ENCODE measurements around the gene ANKRD24. TPM values are rescaled to one million over a fixed set of nuclear protein-coding genes. Genes with fewer than 3 reads are reported as not detected.
"Not testable (repeated sequence)": the region's sequence is repeated elsewhere in the genome, so short reads cannot be mapped to it uniquely, and the experiment has no call there.

Gene ANKRD24
- total RNA-seq, 1 experiment from 2014 or later, result 10.9 TPM

- ChIA-PET POLR2A (ENCODE audit: low non-redundant PET) (no interaction called here), CTCF (interaction anchor here (0.6 to 1.2 kb wide), 3 partner anchors 9 to 25 kb away, joined by 3 to 6 read pairs (median 3); no protein-coding TSS in a partner anchor)
- TF ChIP-seq CTCF (conservative IDR thresholded peaks at IDR 0.05; ENCODE audit: low read depth, low read length), result no peak
- TF ChIP-seq EZH2 (IDR thresholded peaks at IDR 0.05; ENCODE audit: borderline replicate concordance, low read depth, low read length, poor library complexity, severe bottlenecking), result no peak
- BruUV-seq (replicated peaks), result no TSS peak
- Histone ChIP-seq H3K27ac (ENCODE audit: low read depth, low read length, poor library complexity, severe bottlenecking) (no peak overlapping the region), H3K4me3 (ENCODE audit: low read depth, low read length, poor library complexity, severe bottlenecking) (no peak overlapping the region), H3K4me1 (ENCODE audit: insufficient read depth, low read length, poor library complexity, severe bottlenecking) (peaks cover 5% of the 10 kb centered on the region), H3K9me3 (ENCODE audit: low read depth, low read length, poor library complexity, severe bottlenecking) (no peaks in the 10 kb centered on the region), H3K27me3 (replicated peaks; ENCODE audit: insufficient read depth, low read depth, low read length, poor library complexity) (no peaks in the 10 kb centered on the region), H3K36me3 (ENCODE audit: insufficient read depth, low read length, poor library complexity, severe bottlenecking) (no peaks in the 10 kb centered on the region)
- intact Hi-C loops (cut with micrococcal nuclease; ENCODE audit: unreplicated experiment), result no loop called here
- DNase-seq (ENCODE audit: low spot score), result no peak
Observed at GRCh38 chr19:4241824-4242430, 59.4 kb downstream of the ANKRD24 start.

DNA sequence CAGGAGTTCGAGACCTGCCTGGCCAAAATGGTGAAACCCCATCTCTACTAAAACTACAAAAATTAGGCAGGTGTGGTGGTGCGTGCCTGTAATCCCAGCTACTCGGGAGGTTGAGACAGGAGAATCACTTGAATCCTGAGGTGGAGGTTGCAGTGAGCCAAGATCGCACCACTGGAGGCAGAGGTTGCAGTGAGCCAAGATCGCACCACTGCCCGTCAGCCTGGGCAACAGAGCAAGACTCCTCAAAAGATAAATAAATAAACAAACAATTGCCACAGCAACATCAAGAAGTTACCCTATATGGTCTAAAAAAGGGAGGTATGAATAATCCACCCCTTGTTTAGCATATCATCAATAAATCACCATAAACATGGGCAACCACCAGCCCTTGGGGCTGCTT, 63.4 kb downstream of the ANKRD24 start:
- H3K9me3 ChIP-seq (ENCODE audit: low read depth, low read length, poor library complexity, severe bottlenecking); H3K27me3 ChIP-seq (replicated peaks; ENCODE audit: insufficient read depth, low read depth, low read length, poor library complexity); H3K4me3 ChIP-seq (ENCODE audit: low read depth, low read length, poor library complexity, severe bottlenecking); POLR2A ChIA-PET (ENCODE audit: low non-redundant PET); BruUV-seq (replicated peaks); H3K4me1 ChIP-seq (ENCODE audit: insufficient read depth, low read length, poor library complexity, severe bottlenecking); DNase-seq (ENCODE audit: low spot score); CTCF ChIA-PET; H3K27ac ChIP-seq (ENCODE audit: low read depth, low read length, poor library complexity, severe bottlenecking): not testable (repeated sequence)
- peaks cover 14% of the 10 kb centered on the region for H3K36me3 ChIP-seq (ENCODE audit: insufficient read depth, low read length, poor library complexity, severe bottlenecking)
- intact Hi-C loops (cut with micrococcal nuclease; ENCODE audit: unreplicated experiment), result loop anchor here (2.0 kb wide), 1 partner anchor 97 kb away; the partner anchor contains the start of gene MPND

DNA sequence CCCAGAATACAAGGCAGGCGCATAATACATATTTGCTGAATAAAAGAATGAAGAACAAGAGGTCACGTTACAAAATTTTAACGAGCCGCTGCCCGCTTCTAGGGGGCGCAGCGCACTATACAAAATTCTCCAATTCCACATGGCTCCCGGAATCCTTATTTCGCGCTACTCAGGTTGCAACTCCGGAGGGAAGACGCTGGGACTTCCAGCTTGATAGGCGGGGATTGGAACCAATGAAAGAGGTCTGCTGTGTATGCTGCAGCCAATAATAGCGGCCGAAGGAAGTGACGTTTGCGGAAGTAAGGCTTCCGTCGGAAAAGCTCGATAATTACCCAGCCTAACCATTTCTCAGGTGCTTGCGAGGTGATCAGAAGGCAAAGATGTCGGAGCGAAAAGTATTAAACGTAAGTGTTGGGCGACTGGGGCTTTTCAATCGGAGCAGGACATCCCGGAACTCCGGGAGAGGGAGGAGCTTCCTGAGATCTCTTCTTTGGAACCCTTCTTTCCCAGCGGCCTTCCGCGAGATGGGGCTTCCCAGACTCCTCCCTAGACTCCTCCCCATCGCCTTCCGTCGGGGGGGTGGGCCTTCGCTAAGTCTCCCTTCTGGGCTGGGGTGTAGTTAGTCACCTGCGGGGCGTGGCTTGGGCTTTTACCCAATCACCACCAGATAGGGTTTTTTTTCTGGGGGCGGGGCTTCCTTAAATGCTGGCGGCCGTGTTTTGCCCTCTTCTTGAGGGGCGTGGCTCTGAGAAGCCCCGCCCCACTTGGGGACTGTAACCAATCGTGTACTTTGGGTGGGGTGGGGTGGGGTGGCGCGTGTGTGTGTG, 64.5 kb downstream of the ANKRD24 start, which contains the start of gene YJU2:
TSS of gene YJU2 (plus strand) at position 314 of the 827 bp plus-strand sequence. CDS start at position 381, 67 bp downstream.
- CTCF ChIA-PET, result interaction anchor here (0.7 to 1.8 kb wide), 4 partner anchors 20 to 288 kb away, joined by 3 to 5 read pairs (median 4); partner anchors contain the start of gene PLIN5

More for the DNA sequence above, 64.5 kb downstream of the ANKRD24 start, which contains the start of gene YJU2:
- H3K4me1 ChIP-seq (ENCODE audit: insufficient read depth, low read length, poor library complexity, severe bottlenecking), result peaks cover 10% of the 10 kb centered on the region
- TF ChIP-seq CTCF (conservative IDR thresholded peaks at IDR 0.05; ENCODE audit: low read depth, low read length) (peak; percentile 82), EZH2 (IDR thresholded peaks at IDR 0.05; ENCODE audit: borderline replicate concordance, low read depth, low read length, poor library complexity, severe bottlenecking) (no peak)
- H3K27ac ChIP-seq (ENCODE audit: low read depth, low read length, poor library complexity, severe bottlenecking), result peak within 1 kb of the TSS; percentile 86
- POLR2A ChIA-PET (ENCODE audit: low non-redundant PET), result interaction anchor here (0.6 to 1.2 kb wide), 4 partner anchors 9 to 278 kb away, joined by 3 to 18 read pairs (median 4); partner anchors contain the start of gene MPND
- intact Hi-C loops (cut with micrococcal nuclease; ENCODE audit: unreplicated experiment), result loop anchor here (2.0 kb wide), 1 partner anchor 96 kb away; the partner anchor contains the start of gene MPND
- no peaks in the 10 kb centered on the region for H3K27me3 ChIP-seq (replicated peaks; ENCODE audit: insufficient read depth, low read depth, low read length, poor library complexity)
- H3K36me3 ChIP-seq (ENCODE audit: insufficient read depth, low read length, poor library complexity, severe bottlenecking), result peaks cover 20% of the 10 kb centered on the region
- BruUV-seq (replicated peaks), result TSS peak; percentile 95
- peak within 1 kb of the TSS; percentile 56 for H3K4me3 ChIP-seq (ENCODE audit: low read depth, low read length, poor library complexity, severe bottlenecking)
- DNase-seq (ENCODE audit: low spot score), result peak; percentile 100
- H3K9me3 ChIP-seq (ENCODE audit: low read depth, low read length, poor library complexity, severe bottlenecking), result no peaks in the 10 kb centered on the region

Measured in A673 (cell line).